Measurements from ENCODE around the gene KCNH8.

The KCNH8 gene

GRCh38 chr3:19506171-19506570 is 357.9 kb downstream of the KCNH8 start:
- ATAC-seq = no peak

GRCh38 chr3:19522305-19522704 is 374.0 kb downstream of the KCNH8 start:
- no peak for ATAC-seq

GRCh38 chr3:19526071-19526470 is 377.8 kb downstream of the KCNH8 start:
- ATAC-seq = no peak

- ATAC-seq = no peak
Measured at GRCh38 chr3:19527746-19528145, 379.4 kb downstream of the KCNH8 start.

- ATAC-seq = no peak
Measured at GRCh38 chr3:19531426-19531825, 383.1 kb downstream of the KCNH8 start.

- ATAC-seq = peak in 1 of 2 donors; percentile 36
Measured at GRCh38 chr3:19539518-19540392, 391.4 kb downstream of the KCNH8 start.

GRCh38 chr3:19540464-19540863 is 392.2 kb downstream of the KCNH8 start:
- no peak for ATAC-seq

GRCh38 chr3:19541284-19541683 is 393.0 kb downstream of the KCNH8 start:
- no peak for ATAC-seq

- ATAC-seq = no peak
Measured at GRCh38 chr3:19543212-19543841, 395.0 kb downstream of the KCNH8 start.

- no peak for ATAC-seq
Measured at GRCh38 chr3:19547665-19548464, 399.6 kb downstream of the KCNH8 start.

- no peak for ATAC-seq
Measured at GRCh38 chr3:19559724-19560442, 411.6 kb downstream of the KCNH8 start.

GRCh38 chr3:19573644-19574043 is 425.3 kb downstream of the KCNH8 start:
- no peak for ATAC-seq

- ATAC-seq = no peak
Measured at GRCh38 chr3:19574268-19574667, 426.0 kb downstream of the KCNH8 start.

GRCh38 chr3:19576343-19576742 is 428.0 kb downstream of the KCNH8 start:
- ATAC-seq = no peak
